ENCODE measurements around the gene MYO3B. TPM values are rescaled to one million over a fixed set of nuclear protein-coding genes. Genes with fewer than 3 reads are reported as not detected.

The MYO3B gene
- total and polyA plus RNA-seq, 2 donors (not counting 1 experiment from before 2014, with no cell fraction given), result not detected

GRCh38 chr2:170148161-170148560, 29.8 kb upstream of the MYO3B start:
- H3K4me3 ChIP-seq (ENCODE audit: control extremely low read depth in 1 of 5, extremely low read depth in 1 of 5, insufficient read depth in 1 of 5, low read depth in 2 of 5, low read length in 4 of 5), result no peak overlapping the region
- H4K20me1 ChIP-seq (ENCODE audit: control insufficient read depth, insufficient read depth, low read length, poor library complexity, severe bottlenecking), result no peaks in the 10 kb centered on the region
- H2AFZ ChIP-seq (ENCODE audit: insufficient read depth, low read depth, low read length, poor library complexity, severe bottlenecking), result no peak overlapping the region
- no peaks in the 10 kb centered on the region for H3K27me3 ChIP-seq (replicated peaks in 1 of 4; ENCODE audit: control extremely low read depth in 1 of 4, control insufficient read depth in 3 of 4, insufficient read depth in 4 of 4, low read length in 3 of 4)
- no peaks in the 10 kb centered on the region for H3K79me2 ChIP-seq (ENCODE audit: control insufficient read depth, insufficient read depth, low read length)
- Mint-ChIP-seq H3K27me3 (no peaks in the 10 kb centered on the region), H3K27ac (no peak overlapping the region), H3K4me1 (peaks cover 5% of the 10 kb centered on the region), H3K9me3 (ENCODE audit: insufficient read depth) (no peaks in the 10 kb centered on the region), H3K4me3 (no peak overlapping the region)
- CTCF ChIA-PET, result no interaction called here
- no peaks in the 10 kb centered on the region for H3K36me3 ChIP-seq (replicated peaks in 1 of 2; ENCODE audit: control extremely low read depth in 1 of 2, control insufficient read depth in 1 of 2, extremely low read depth in 1 of 2, insufficient read depth in 2 of 2, low read length in 1 of 2)
- no peak overlapping the region for H3K27ac ChIP-seq (ENCODE audit: low read length in 2 of 2)
- H3K9ac ChIP-seq (ENCODE audit: low read length), result no peak overlapping the region
- no peaks in the 10 kb centered on the region for H3K4me1 ChIP-seq (ENCODE audit: control insufficient read depth in 2 of 2, insufficient read depth in 2 of 2, low read length in 2 of 2)
- H3K4me2 ChIP-seq (replicated peaks; ENCODE audit: low read depth, low read length, poor library complexity, severe bottlenecking), result no peak overlapping the region
- no peak for TF ChIP-seq EZH2 (IDR thresholded peaks at IDR 0.05; ENCODE audit: borderline replicate concordance, insufficient read depth, low read depth, low read length, poor library complexity, severe bottlenecking)
- TF ChIP-seq, protein P1, sequence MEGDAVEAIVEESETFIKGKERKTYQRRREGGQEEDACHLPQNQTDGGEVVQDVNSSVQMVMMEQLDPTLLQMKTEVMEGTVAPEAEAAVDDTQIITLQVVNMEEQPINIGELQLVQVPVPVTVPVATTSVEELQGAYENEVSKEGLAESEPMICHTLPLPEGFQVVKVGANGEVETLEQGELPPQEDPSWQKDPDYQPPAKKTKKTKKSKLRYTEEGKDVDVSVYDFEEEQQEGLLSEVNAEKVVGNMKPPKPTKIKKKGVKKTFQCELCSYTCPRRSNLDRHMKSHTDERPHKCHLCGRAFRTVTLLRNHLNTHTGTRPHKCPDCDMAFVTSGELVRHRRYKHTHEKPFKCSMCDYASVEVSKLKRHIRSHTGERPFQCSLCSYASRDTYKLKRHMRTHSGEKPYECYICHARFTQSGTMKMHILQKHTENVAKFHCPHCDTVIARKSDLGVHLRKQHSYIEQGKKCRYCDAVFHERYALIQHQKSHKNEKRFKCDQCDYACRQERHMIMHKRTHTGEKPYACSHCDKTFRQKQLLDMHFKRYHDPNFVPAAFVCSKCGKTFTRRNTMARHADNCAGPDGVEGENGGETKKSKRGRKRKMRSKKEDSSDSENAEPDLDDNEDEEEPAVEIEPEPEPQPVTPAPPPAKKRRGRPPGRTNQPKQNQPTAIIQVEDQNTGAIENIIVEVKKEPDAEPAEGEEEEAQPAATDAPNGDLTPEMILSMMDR (IDR thresholded peaks at IDR 0.05), result no peak
- H3K9me3 ChIP-seq (ENCODE audit: control extremely low read depth in 1 of 3, control insufficient read depth in 2 of 3, insufficient read depth in 1 of 3, low read length in 2 of 3), result peaks cover 0 to 3% (median 0%) of the 10 kb centered on the region in 3 donors
- no peak for DNase-seq
- POLR2A ChIA-PET, result no interaction called here
- intact Hi-C loops (cut with micrococcal nuclease), result no loop called here
- no peak for ATAC-seq (ENCODE audit: low read depth)

DNA sequence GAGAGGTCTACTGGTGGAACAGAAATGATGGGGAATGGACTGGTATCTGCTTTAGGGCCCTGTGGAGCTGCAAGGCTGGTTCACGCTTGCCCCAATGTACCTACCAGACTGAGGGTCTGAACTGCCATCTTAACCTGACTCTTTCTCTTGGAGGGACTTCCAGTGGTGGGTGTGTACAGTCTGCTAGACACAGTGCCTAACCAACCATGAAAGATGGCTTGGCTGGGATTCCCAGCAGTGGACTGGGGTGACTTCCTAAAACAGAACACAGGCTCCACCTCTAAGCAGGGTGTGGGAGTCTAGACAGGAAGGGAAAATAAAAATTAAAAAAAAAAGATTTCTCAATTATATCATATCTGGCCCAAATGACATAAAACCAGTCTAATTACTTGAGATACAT, 25.5 kb upstream of the MYO3B start:
- Histone ChIP-seq H3K4me2 (replicated peaks; ENCODE audit: low read depth, low read length, poor library complexity, severe bottlenecking) (no peak overlapping the region), H3K9ac (ENCODE audit: low read length) (no peak overlapping the region), H3K9me3 (ENCODE audit: control extremely low read depth in 1 of 3, control insufficient read depth in 2 of 3, insufficient read depth in 1 of 3, low read length in 2 of 3) (peaks cover 0 to 3% (median 0%) of the 10 kb centered on the region in 3 donors), H3K79me2 (ENCODE audit: control insufficient read depth, insufficient read depth, low read length) (no peaks in the 10 kb centered on the region), H2AFZ (ENCODE audit: insufficient read depth, low read depth, low read length, poor library complexity, severe bottlenecking) (no peak overlapping the region), H3K4me1 (ENCODE audit: control insufficient read depth in 2 of 2, insufficient read depth in 2 of 2, low read length in 2 of 2) (no peaks in the 10 kb centered on the region), H3K4me3 (ENCODE audit: control extremely low read depth in 1 of 5, extremely low read depth in 1 of 5, insufficient read depth in 1 of 5, low read depth in 2 of 5, low read length in 4 of 5) (no peak overlapping the region), H3K27ac (ENCODE audit: low read length in 2 of 2) (no peak overlapping the region), H3K36me3 (replicated peaks in 1 of 2; ENCODE audit: control extremely low read depth in 1 of 2, control insufficient read depth in 1 of 2, extremely low read depth in 1 of 2, insufficient read depth in 2 of 2, low read length in 1 of 2) (no peaks in the 10 kb centered on the region), H4K20me1 (ENCODE audit: control insufficient read depth, insufficient read depth, low read length, poor library complexity, severe bottlenecking) (no peaks in the 10 kb centered on the region), H3K27me3 (replicated peaks in 1 of 4; ENCODE audit: control extremely low read depth in 1 of 4, control insufficient read depth in 3 of 4, insufficient read depth in 4 of 4, low read length in 3 of 4) (no peaks in the 10 kb centered on the region)
- Mint-ChIP-seq H3K27me3 (no peaks in the 10 kb centered on the region), H3K9me3 (ENCODE audit: insufficient read depth) (no peaks in the 10 kb centered on the region), H3K4me3 (no peak overlapping the region), H3K4me1 (peaks cover 4% of the 10 kb centered on the region), H3K27ac (no peak overlapping the region)
- TF ChIP-seq, protein P1 (IDR thresholded peaks at IDR 0.05), result no peak
- TF ChIP-seq EZH2 (IDR thresholded peaks at IDR 0.05; ENCODE audit: borderline replicate concordance, insufficient read depth, low read depth, low read length, poor library complexity, severe bottlenecking), result no peak
- ChIA-PET POLR2A (no interaction called here), CTCF (no interaction called here)
- 100% methylated on average over 1 of the region's 1 CpG for WGBS (ENCODE audit: insufficient coverage)
- intact Hi-C loops (cut with micrococcal nuclease), result no loop called here
- ATAC-seq (ENCODE audit: low read depth) (no peak), DNase-seq (no peak)

Data from B cell (primary cell).